Esophagus squamous epithelium (tissue), 4 donors: ENCODE results near the gene NACC1.

Experiments
- POLR2A ChIP-seq, 4 donors: fragments of 450-650 bp; IDR thresholded peaks; one replicate each; pipeline ENCODE4 v1.6.1; 2017; ENCODE audit warnings: antibody characterized with exemption in 4 of 4, mild to moderate bottlenecking in 4 of 4, moderate library complexity in 3 of 4
- TF ChIP-seq, protein P1 (sequence below), 6 experiments: fragments of 450-650 bp in 4 of 6; fragments of 200-600 bp in 2 of 6; sonication (generic) in 2 of 6; IDR thresholded peaks; one replicate each; pipeline ENCODE4 v1.5.1; 2016 to 2019; ENCODE audit warnings: antibody characterized with exemption in 6 of 6, mild to moderate bottlenecking in 4 of 6, moderate library complexity in 4 of 6

DNA sequence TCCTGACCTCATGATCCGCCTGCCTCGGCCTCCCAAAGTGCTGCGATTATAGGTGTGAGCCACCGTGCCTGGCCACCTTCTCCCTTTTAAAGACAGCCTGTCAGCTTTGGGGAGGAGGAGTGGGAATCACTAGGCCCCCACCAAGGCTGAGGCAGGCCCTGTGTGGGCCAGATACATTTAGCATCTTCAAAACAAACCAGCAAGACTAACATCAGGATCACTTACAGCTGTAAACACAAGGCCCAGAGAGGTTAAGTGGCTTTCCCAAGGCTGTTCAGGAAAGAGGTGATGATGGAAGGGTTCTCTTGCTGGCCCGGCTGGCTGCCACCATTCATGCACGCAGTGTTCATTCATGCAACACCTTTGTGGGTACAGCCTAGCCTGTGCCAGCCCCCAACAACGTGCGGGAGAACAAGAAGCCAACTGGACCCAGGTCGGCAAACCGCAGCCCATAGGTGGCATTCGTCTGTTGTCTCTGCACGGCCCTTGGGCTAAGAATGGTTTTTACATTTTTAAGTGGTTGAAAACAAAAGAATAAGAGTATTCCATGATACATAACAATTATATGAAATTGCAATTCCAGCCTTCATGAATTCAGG is 55.2 kb downstream of the NACC1 start:
- TF ChIP-seq, protein P1, sequence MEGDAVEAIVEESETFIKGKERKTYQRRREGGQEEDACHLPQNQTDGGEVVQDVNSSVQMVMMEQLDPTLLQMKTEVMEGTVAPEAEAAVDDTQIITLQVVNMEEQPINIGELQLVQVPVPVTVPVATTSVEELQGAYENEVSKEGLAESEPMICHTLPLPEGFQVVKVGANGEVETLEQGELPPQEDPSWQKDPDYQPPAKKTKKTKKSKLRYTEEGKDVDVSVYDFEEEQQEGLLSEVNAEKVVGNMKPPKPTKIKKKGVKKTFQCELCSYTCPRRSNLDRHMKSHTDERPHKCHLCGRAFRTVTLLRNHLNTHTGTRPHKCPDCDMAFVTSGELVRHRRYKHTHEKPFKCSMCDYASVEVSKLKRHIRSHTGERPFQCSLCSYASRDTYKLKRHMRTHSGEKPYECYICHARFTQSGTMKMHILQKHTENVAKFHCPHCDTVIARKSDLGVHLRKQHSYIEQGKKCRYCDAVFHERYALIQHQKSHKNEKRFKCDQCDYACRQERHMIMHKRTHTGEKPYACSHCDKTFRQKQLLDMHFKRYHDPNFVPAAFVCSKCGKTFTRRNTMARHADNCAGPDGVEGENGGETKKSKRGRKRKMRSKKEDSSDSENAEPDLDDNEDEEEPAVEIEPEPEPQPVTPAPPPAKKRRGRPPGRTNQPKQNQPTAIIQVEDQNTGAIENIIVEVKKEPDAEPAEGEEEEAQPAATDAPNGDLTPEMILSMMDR (IDR thresholded peaks at IDR 0.05) = no peak
- no peak for TF ChIP-seq POLR2A (IDR thresholded peaks at IDR 0.05)
